HEK293 (cell line): ENCODE measurements around the gene UCMA.

ENCODE experiments used
- EGR2 ChIP-seq: fragments of 450-650 bp; formaldehyde crosslinking; IDR thresholded peaks from 2 replicates; pipeline ENCODE4 v1.5.1; 2016; ENCODE audit warnings: low read depth, missing biosample characterization, missing genetic modification characterization
- ZFP41 ChIP-seq: fragments of 450-650 bp; formaldehyde crosslinking; IDR thresholded peaks from 2 replicates; pipeline ENCODE4 v1.5.1; 2016; ENCODE audit warnings: missing biosample characterization, missing genetic modification characterization, borderline replicate concordance
- ZNF239 ChIP-seq: fragments of 450-650 bp; formaldehyde crosslinking; IDR thresholded peaks from 2 replicates; pipeline ENCODE4 v1.5.1; 2016; ENCODE audit warnings: missing biosample characterization, missing genetic modification characterization
- ZNF621 ChIP-seq: fragments of 450-650 bp; formaldehyde crosslinking; IDR thresholded peaks from 2 replicates; pipeline ENCODE4 v1.5.1; 2017; ENCODE audit warnings: missing biosample characterization, missing genetic modification characterization
- TF ChIP-seq, protein P1 (sequence below): fragments of 450-650 bp; formaldehyde crosslinking; IDR thresholded peaks from 2 replicates; pipeline ENCODE4 v1.5.1; 2016; ENCODE audit warnings: missing biosample characterization, missing genetic modification characterization

- TF ChIP-seq EGR2 (no peak), ZFP41 (tag by site-specific recombination) (no peak), ZNF239 (tag by site-specific recombination) (no peak), ZNF621 (tag by site-specific recombination) (no peak)
- TF ChIP-seq, protein P1, sequence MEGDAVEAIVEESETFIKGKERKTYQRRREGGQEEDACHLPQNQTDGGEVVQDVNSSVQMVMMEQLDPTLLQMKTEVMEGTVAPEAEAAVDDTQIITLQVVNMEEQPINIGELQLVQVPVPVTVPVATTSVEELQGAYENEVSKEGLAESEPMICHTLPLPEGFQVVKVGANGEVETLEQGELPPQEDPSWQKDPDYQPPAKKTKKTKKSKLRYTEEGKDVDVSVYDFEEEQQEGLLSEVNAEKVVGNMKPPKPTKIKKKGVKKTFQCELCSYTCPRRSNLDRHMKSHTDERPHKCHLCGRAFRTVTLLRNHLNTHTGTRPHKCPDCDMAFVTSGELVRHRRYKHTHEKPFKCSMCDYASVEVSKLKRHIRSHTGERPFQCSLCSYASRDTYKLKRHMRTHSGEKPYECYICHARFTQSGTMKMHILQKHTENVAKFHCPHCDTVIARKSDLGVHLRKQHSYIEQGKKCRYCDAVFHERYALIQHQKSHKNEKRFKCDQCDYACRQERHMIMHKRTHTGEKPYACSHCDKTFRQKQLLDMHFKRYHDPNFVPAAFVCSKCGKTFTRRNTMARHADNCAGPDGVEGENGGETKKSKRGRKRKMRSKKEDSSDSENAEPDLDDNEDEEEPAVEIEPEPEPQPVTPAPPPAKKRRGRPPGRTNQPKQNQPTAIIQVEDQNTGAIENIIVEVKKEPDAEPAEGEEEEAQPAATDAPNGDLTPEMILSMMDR (tag by site-specific recombination): no peak
Measured at GRCh38 chr10:13257621-13258140, 23.5 kb upstream of the UCMA start.
